ENCODE results near the gene LSAMP.

Gene LSAMP

GRCh38 chr3:116007000-116007399, 438.3 kb downstream of the LSAMP start:
- no peak for DNase-seq (ENCODE audit: low spot score)

GRCh38 chr3:116005404-116005803, 439.9 kb downstream of the LSAMP start:
- DNase-seq (ENCODE audit: low spot score) = no peak

- no peak for DNase-seq (ENCODE audit: low spot score)
Observed at GRCh38 chr3:116002235-116002634, 443.1 kb downstream of the LSAMP start.

DNA sequence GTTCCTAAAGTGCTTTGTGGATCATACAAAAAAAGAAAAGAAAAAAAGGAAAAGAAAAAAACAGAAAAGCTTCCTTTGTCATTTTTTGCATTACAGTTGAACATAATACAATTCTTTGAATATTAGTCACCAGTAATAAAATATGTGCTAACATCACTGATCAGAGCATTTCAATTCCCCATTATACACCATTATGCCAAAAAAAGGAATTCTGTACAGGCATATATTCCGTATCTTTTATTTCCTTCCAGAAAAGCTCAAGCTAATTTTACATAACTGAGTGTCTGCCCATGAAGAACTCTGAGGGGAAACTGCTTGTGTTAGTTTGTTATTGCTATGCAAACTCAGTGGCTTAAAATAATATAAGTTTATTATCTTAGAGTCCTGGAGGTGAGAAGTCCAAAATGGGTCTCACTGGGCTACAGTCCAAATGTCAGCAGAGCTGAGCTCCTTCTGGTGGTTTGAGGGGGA, 444.1 kb downstream of the LSAMP start:
- DNase-seq (ENCODE audit: low spot score) = no peak

GRCh38 chr3:116000311-116000710, 445.0 kb downstream of the LSAMP start:
- DNase-seq (ENCODE audit: low spot score) = no peak

GRCh38 chr3:115999613-116000012, 445.7 kb downstream of the LSAMP start:
- no peak for DNase-seq (ENCODE audit: low spot score)

- no peak for DNase-seq (ENCODE audit: low spot score)
Observed at GRCh38 chr3:115999001-115999585, 446.2 kb downstream of the LSAMP start.

DNA sequence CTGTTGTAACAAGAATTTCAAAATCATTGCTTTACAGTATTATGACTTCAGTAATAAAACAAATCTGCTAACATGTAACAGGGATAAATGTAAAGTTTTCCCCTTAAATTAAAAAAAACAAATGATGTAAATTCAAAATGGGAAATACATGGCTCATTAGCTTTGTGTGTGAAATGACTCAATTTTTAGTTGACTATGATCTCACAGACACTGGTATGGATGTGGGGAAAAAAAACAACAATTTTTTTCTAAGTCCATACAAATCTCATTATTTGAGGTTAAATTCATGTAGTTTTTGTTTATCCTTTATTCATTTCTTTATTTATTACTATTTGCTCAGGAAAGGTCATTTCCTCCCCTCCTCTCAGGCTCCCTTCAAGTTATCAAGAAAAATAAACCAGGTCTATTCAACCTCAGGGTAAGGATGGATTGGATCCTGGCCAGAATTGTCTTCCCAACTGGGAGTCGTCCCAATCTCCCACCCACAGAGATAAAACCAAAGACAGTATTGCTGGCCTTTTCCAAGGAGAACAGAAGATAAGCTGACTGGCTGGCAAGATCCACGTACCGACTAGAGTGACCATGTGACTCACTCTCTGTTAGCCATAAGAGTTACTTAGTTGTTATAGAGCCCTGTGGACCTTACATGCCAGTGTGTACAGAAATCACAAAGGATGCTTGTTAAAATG, 448.7 kb downstream of the LSAMP start:
- DNase-seq (ENCODE audit: low spot score) = no peak

DNA sequence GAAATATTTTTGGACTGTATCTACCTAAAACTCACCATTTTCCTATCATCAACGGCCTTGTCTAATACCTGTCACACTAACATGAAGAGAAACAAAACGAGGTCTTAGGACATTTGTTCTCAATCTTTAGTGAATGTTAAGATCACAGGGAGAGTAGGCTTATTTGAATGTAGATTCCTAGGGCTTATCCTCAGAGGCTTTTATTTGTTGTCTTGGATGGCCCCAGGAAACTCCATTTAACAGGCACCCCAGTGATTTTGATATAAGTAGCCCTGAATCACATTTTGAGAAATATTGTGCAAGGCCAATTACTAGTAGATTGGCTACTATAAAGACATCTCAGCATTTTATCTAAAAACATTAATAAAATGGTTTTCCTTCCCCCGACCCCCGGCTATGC, 454.6 kb downstream of the LSAMP start:
- DNase-seq (ENCODE audit: low spot score) = no peak

DNA sequence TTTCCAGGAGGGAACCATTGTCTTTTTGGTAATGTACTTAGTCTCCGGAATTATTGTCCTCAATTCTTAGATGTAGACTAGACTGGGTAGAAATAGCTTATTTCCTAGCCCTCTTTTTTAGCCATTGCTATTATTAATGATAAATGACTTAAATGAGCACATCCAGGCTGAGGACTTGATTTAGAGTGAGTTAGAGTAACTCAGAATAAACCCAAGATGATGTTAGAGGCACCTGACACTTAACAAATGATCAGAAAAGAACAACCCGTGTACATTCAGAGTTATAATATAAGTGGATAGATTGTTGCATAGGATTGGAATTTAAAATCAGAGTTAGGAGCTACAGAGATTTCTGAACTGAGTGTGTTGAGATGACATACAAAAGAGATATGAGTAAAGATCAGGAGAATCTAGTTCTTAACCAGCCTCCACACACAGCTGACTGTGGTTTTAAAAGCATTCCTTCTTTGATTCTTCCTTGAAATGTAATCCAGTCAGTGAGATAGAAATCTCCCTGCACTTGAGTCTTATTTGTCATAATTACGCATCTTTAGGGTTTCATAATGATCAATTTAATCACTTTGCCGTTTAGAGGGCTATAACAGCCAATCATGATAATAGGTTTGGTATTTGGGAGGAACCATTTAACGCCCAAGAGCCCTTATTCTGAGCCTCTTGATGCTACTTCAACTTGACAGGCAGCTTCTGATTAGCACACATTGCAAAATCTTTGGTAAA, 455.4 kb downstream of the LSAMP start:
- no peak for DNase-seq (ENCODE audit: low spot score)

- DNase-seq (ENCODE audit: low spot score) = peak; percentile 8
Observed at GRCh38 chr3:115986555-115987207, 458.6 kb downstream of the LSAMP start.

DNA sequence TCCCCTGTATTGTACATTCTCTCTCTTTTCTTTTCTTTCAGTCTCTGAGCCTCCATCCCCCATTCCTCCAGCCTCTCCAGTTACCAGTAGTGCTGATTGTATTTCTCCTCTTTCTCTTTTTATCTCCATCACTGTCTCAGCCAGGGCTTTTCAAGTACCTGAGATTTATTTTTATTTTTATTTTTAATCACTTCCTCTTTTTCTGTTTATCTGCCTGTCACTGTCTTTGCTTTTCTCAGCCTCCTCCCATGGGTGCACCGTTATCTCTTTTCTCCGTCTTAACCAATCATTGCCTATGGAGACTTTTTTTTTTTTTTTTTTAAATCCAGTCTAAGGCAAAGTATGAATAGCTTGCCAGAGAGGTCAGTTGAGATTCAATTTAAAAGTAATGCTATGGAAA, 462.7 kb downstream of the LSAMP start:
- DNase-seq (ENCODE audit: low spot score) = peak; percentile 10

- no peak for DNase-seq (ENCODE audit: low spot score)
Observed at GRCh38 chr3:115982108-115982507, 463.2 kb downstream of the LSAMP start.

GRCh38 chr3:115980709-115981108, 464.6 kb downstream of the LSAMP start:
- no peak for DNase-seq (ENCODE audit: low spot score)

DNA sequence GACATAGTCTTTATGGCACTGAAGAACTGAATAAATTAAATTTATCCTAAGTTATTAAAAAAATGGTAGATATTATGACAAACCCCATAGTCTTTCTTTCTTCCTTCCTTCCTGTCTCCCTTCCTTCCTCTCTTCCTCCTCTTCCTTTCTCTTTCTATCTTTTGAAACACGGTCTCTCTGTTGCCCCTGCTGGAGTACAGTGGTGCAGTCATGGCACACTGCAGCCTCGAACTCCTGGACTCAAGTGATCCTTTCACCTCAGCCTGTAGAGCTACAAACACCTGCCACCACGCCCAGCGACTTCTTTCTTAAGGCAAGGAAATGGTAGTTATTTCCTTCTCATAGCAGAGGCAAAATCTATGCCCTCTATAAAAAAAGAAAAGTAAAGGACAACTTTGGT, 467.4 kb downstream of the LSAMP start:
- no peak for DNase-seq (ENCODE audit: low spot score)

GRCh38 chr3:115975796-115976195, 469.5 kb downstream of the LSAMP start:
- no peak for DNase-seq (ENCODE audit: low spot score)

- no peak for DNase-seq (ENCODE audit: low spot score)
Observed at GRCh38 chr3:115975353-115975752, 469.9 kb downstream of the LSAMP start.

DNA sequence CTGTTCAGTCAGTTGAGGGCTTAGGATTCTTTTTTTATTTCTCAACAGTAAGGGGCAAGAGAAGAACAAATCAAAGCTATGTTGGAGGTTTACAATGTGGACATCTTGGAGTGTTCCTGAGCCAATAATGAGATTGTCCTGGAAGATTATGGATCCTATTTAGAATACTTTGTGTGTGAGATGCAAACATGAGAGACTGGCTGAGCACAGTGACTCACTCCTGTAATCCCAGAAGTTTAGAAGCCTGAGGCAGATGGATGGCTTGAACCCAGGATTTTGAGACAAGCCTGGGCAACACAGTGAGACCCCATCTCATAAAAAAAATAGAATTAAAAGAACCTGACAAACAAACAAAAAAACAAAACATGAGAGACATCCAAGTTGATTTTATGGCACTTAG, 470.3 kb downstream of the LSAMP start:
- no peak for DNase-seq (ENCODE audit: low spot score)

- DNase-seq (ENCODE audit: low spot score) = no peak
Observed at GRCh38 chr3:115968871-115969270, 476.4 kb downstream of the LSAMP start.

DNA sequence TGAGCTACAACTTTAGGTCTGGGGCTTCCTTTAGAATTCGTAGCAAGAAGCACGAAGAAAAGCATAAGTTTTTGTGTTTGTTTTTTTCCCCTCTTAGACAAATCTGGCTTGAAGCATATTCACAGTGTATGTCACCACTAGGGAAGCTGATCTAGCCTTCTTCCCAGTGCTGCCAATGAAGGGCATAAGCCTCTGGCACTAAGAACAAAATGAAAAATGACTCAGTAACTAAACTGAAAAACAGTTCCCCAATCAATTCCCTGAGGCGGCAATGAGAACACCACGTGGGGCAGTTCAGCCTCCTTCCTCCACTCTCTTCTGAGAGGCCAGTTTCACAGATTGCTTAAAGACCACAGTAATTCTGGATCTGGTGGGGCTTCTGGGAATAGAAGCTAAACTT, 483.9 kb downstream of the LSAMP start:
- DNase-seq (ENCODE audit: low spot score) = no peak

DNA sequence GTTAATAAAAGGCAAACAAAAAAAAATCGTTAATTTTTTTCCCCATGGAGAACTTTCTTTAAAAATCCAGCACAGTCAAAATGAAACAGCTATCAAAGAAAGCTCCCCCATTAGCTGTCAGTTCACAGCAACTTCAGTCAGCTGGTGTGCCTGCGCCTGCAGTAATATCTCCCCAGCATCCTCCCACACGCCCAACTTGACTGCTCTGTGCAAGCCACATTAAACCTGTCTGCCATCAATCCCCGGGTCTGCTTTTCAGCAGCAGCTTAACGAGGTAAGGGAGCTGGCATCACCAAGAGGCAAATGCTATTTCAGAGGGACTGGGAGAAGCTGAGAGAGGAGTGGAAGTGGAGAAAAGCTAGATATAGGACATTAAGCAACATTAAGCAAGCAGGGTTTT, 484.5 kb downstream of the LSAMP start:
- DNase-seq (ENCODE audit: low spot score) = no peak

- no peak for DNase-seq (ENCODE audit: low spot score)
Observed at GRCh38 chr3:115958526-115958925, 486.8 kb downstream of the LSAMP start.

DNA sequence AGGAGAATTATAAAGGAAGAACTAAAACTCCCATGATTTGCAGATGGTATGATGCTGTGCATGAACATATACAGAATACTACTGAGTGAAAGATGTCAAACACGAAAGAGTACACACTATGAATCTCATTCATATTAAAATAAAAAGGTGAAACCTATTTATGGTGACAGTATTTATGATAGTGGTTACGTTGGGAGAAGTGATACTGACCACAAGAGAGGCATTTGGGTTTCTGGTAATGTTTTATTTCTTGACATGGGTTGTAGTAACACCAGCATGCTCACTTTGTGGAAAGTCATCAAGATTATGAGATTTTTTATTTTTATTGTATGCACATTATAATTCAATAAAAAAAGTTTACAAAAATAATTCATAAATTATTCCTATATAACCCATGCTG, 498.0 kb downstream of the LSAMP start:
- peak; percentile 5 for DNase-seq (ENCODE audit: low spot score)
